Lower leg skin (tissue), 4 donors: ENCODE results near the gene CLEC4M. TPM values are rescaled to one million over a fixed set of nuclear protein-coding genes. Genes with fewer than 3 reads are reported as not detected.
A peak's percentile ranks its signal among the peaks of the same experiment; 100 is the strongest.

Experiments used
- DNase-seq, 2 donors: peaks; one replicate each; pipeline ENCODE4 v3.0.0-alpha.2; 2019; ENCODE audit warnings: low spot score in 2 of 2
- H3K4me3 ChIP-seq: fragments of 200-600 bp; sonication (generic); 2 replicates; pipeline ENCODE4 v1.5.1; 2017; ENCODE audit warnings: mild to moderate bottlenecking, low read depth; ENCODE audit not compliant: poor library complexity, severe bottlenecking
- CTCF ChIP-seq, 3 donors: fragments of 450-650 bp; IDR thresholded peaks; one replicate each; pipeline ENCODE4 v1.5.1; 2016; ENCODE audit warnings: antibody characterized with exemption in 3 of 3, mild to moderate bottlenecking in 3 of 3, moderate library complexity in 2 of 3
- POLR2A ChIP-seq, 2 donors: fragments of 450-650 bp; IDR thresholded peaks; one replicate each; pipeline ENCODE4 v1.6.1; 2016 to 2017; ENCODE audit warnings: antibody characterized with exemption in 2 of 2, mild to moderate bottlenecking in 1 of 2, moderate library complexity in 1 of 2
- WGBS, 2 donors: methylation state at CpG; one replicate each; pipeline ENCODE4 v1.1.5; 2018; 5-methylcytosine and 5-hydroxymethylcytosine counted together
- intact Hi-C: fragments of 100-400 bp; cut with DNase I; formaldehyde crosslinking; loops from one replicate; pipeline ENCODE4 v1.15.0; 2023; ENCODE audit warnings: low total_unique reads
- total RNA-seq, 4 donors: library from RNA; depleted of rRNA; stranded (reverse); fragments of >200 nt; gene quantifications; one replicate each; pipeline ENCODE4 v1.1.0, GENCODE V29; 2016

CLEC4M gene
- total RNA-seq, 4 donors from 2014 or later: not detected

GRCh38 chr19:7766535-7766934, 3.5 kb downstream of the CLEC4M start:
- intact Hi-C loops: no loop called here
- TF ChIP-seq POLR2A (IDR thresholded peaks at IDR 0.05): no peak
- TF ChIP-seq CTCF (IDR thresholded peaks at IDR 0.05): no peak
- peak in 1 of 2 donors; percentile 70 for DNase-seq
- 65 to 72% methylated on average over 11 of the region's 11 CpGs for WGBS, 2 donors
- no peak overlapping the region for H3K4me3 ChIP-seq

GRCh38 chr19:7767487-7767886, 4.4 kb downstream of the CLEC4M start:
- intact Hi-C loops: no loop called here
- 40 to 51% methylated on average over 4 of the region's 4 CpGs for WGBS, 2 donors
- no peak overlapping the region for H3K4me3 ChIP-seq
- TF ChIP-seq POLR2A (IDR thresholded peaks at IDR 0.05) (no peak), CTCF (IDR thresholded peaks at IDR 0.05) (no peak)
- peak in 1 of 2 donors; percentile 50 for DNase-seq

DNA sequence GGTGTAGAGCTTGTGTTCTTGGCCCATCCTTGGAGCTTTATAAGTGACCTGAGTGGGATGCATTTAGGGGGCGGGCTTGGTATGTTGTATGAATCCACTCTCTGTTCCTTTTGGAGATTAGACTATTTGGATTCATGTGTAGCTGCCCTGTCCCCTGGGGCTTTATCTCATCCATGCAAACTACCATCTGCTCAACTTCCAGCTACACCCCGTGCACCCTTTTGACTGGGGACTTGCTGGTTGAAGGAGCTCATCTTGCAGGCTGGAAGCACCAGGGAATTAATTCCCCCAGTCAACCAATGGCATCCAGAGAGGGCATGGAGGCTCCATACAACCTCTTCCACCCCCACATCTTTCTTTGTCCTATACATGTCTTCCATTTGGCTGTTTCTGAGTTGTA, 6.1 kb downstream of the CLEC4M start:
- TF ChIP-seq CTCF (IDR thresholded peaks at IDR 0.05): no peak
- TF ChIP-seq POLR2A (IDR thresholded peaks at IDR 0.05): no peak
- peak in 1 of 2 donors; percentile 37 for DNase-seq
- 45 to 65% methylated on average over 2 of the region's 2 CpGs for WGBS, 2 donors
- intact Hi-C loops: no loop called here
- H3K4me3 ChIP-seq: no peak overlapping the region

GRCh38 chr19:7771072-7771471, 8.0 kb downstream of the CLEC4M start:
- intact Hi-C loops: no loop called here
- peak in 1 of 2 donors; percentile 69 for DNase-seq
- TF ChIP-seq CTCF (IDR thresholded peaks at IDR 0.05) (no peak), POLR2A (IDR thresholded peaks at IDR 0.05) (no peak)
- 61 to 63% methylated on average over 8 of the region's 8 CpGs for WGBS, 2 donors
- H3K4me3 ChIP-seq: no peak overlapping the region

DNA sequence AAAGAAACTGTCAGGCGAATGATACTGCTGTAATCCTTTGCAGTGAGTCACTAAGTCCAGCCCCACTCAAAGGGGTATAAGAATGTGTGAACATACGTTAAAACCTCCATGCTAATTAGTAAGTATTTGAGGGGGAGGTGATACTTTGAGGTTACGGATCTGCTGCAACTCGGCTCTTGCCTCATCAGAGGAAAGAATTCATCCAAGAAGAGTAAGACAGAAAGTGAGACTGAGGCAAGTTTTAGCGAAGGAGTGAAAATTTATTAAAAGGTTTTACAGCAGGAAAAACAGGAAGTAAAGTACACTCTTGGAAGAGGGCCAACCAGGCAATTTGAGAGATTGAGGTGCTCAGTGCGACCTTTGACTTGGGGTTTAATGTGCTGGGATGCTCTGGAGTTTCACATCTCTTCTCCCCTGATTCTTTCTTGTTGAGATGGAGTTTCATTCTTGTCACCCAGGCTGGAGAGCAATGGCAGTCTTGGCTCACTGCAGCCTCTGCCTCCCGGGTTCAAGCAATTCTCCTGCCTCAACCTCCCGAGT, 9.8 kb downstream of the CLEC4M start:
- peak in 1 of 2 donors; percentile 52 for DNase-seq
- 28 to 36% methylated on average over 8 of the region's 8 CpGs for WGBS, 2 donors

More for the DNA sequence above, 9.8 kb downstream of the CLEC4M start:
- intact Hi-C loops: no loop called here
- no peak overlapping the region for H3K4me3 ChIP-seq
- no peak for TF ChIP-seq POLR2A (IDR thresholded peaks at IDR 0.05)
- TF ChIP-seq CTCF (IDR thresholded peaks at IDR 0.05): no peak
